ENCODE results near the gene SART3. TPM values are rescaled to one million over a fixed set of nuclear protein-coding genes. Genes with fewer than 3 reads are reported as not detected.

Gene SART3
- total RNA-seq, 1 experiment from 2014 or later = 89.4 TPM

GRCh38 chr12:108571609-108572165, 10.7 kb upstream of the SART3 start:
- H3K4me1 ChIP-seq (ENCODE audit: insufficient read depth, low read length) = no peaks in the 10 kb centered on the region
- H3K4me3 Mint-ChIP-seq = no peak overlapping the region
- no peak overlapping the region for H3K9ac ChIP-seq (ENCODE audit: extremely low read depth, insufficient read length, low read length)
- H2BK120ac ChIP-seq (ENCODE audit: low read depth, low read length, poor library complexity, severe bottlenecking) = no peak overlapping the region
- H4K20me1 ChIP-seq (ENCODE audit: control insufficient read depth, insufficient read depth, insufficient read length) = no peaks in the 10 kb centered on the region
- H3K56ac ChIP-seq (ENCODE audit: insufficient read length, low read depth, low read length) = no peak overlapping the region
- no peaks in the 10 kb centered on the region for H3K4me1 Mint-ChIP-seq
- no peak overlapping the region for H3T11ph ChIP-seq (ENCODE audit: low read length)
- DNase-seq = no peak
- H2AFZ ChIP-seq (ENCODE audit: low read length) = no peak overlapping the region
- no peak overlapping the region; a peak in 1 of 7 replicates for H3K27ac Mint-ChIP-seq
- H3K27me3 ChIP-seq (ENCODE audit: insufficient read depth, low read length) = no peaks in the 10 kb centered on the region
- H2BK15ac ChIP-seq (ENCODE audit: low read depth, low read length) = no peak overlapping the region
- H4K8ac ChIP-seq (replicated peaks; ENCODE audit: insufficient read length, low read depth, low read length) = no peak overlapping the region
- H3K4me2 ChIP-seq (ENCODE audit: insufficient read depth, insufficient read length, low read length) = no peak overlapping the region
- peaks cover 10 to 27% (median 24%) of the 10 kb centered on the region in 3 experiments; a peak in 6 of 7 replicates for H3K36me3 Mint-ChIP-seq (ENCODE audit: insufficient read depth in 1 of 3, low read depth in 3 of 3)
- no peak overlapping the region for H4K5ac ChIP-seq (ENCODE audit: insufficient read length, low read depth, low read length)
- H3K18ac ChIP-seq (ENCODE audit: insufficient read length, low read depth, low read length) = no peak overlapping the region
- peaks cover 2% of the 10 kb centered on the region; the same call in 1 of the 2 replicates for H3K27me3 Mint-ChIP-seq (ENCODE audit: low read depth)
- no peak overlapping the region for H3K14ac ChIP-seq (ENCODE audit: insufficient read depth, low read length)
- no peaks in the 10 kb centered on the region for H3K23me2 ChIP-seq (ENCODE audit: insufficient read length, low read depth, low read length, poor library complexity, severe bottlenecking)
- no peak overlapping the region for H2BK20ac ChIP-seq (ENCODE audit: low read depth, low read length, poor library complexity, severe bottlenecking)
- H2BK5ac ChIP-seq (ENCODE audit: insufficient read length, low read length) = no peak overlapping the region
- no peak overlapping the region for H3K27ac ChIP-seq (ENCODE audit: insufficient read length, low read depth, low read length)
- no peaks in the 10 kb centered on the region for H3K9me3 ChIP-seq (ENCODE audit: control insufficient read depth, low read depth, low read length)
- no peak overlapping the region for H3K4ac ChIP-seq (ENCODE audit: low read depth, low read length)
- H2AK5ac ChIP-seq (ENCODE audit: insufficient read length, low read length) = no peak overlapping the region
- H4K91ac ChIP-seq (ENCODE audit: insufficient read length, low read depth, low read length) = no peak overlapping the region
- no CpG with 5 or more reads among the region's 8 CpGs for WGBS (ENCODE audit: extremely low coverage, insufficient read length, low lambda C conversion rate)
- no peak overlapping the region for H2BK12ac ChIP-seq (ENCODE audit: insufficient read length, low read depth, low read length)
- no peaks in the 10 kb centered on the region for H3K79me1 ChIP-seq (ENCODE audit: insufficient read depth, low read depth, low read length, poor library complexity, severe bottlenecking)
- TF ChIP-seq, protein P1, sequence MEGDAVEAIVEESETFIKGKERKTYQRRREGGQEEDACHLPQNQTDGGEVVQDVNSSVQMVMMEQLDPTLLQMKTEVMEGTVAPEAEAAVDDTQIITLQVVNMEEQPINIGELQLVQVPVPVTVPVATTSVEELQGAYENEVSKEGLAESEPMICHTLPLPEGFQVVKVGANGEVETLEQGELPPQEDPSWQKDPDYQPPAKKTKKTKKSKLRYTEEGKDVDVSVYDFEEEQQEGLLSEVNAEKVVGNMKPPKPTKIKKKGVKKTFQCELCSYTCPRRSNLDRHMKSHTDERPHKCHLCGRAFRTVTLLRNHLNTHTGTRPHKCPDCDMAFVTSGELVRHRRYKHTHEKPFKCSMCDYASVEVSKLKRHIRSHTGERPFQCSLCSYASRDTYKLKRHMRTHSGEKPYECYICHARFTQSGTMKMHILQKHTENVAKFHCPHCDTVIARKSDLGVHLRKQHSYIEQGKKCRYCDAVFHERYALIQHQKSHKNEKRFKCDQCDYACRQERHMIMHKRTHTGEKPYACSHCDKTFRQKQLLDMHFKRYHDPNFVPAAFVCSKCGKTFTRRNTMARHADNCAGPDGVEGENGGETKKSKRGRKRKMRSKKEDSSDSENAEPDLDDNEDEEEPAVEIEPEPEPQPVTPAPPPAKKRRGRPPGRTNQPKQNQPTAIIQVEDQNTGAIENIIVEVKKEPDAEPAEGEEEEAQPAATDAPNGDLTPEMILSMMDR (conservative IDR thresholded peaks at IDR 0.05) = no peak
- no peak overlapping the region for H3K23ac ChIP-seq (ENCODE audit: insufficient read length, low read depth, low read length)
- H3K79me2 ChIP-seq (ENCODE audit: insufficient read depth, low read length) = no peaks in the 10 kb centered on the region
- H3K9me3 Mint-ChIP-seq = no peaks in the 10 kb centered on the region; a peak in 1 of 5 replicates

Measured in H9 (cell line).